SK-N-SH (cell line): ENCODE data around the gene SRSF3. TPM values are rescaled to one million over a fixed set of nuclear protein-coding genes. Genes with fewer than 3 reads are reported as not detected.

ENCODE experiments used
- CTCF ChIA-PET: fragments of 300-600, 350-600 bp; formaldehyde crosslinking; extraction: SDS; loops from one replicate; lab custom pipeline; 2021; lab: Yijun Ruan, JAX
- POLR2A ChIA-PET: fragments of 350-600 bp; sonication (Branson Sonifier 250); formaldehyde crosslinking; extraction: SDS; loops from one replicate; lab custom pipeline; 2020; ENCODE audit warnings: antibody characterized with exemption, inconsistent platforms; lab: Yijun Ruan, JAX
- DNase-seq: peaks from one replicate; pipeline ENCODE4 v3.0.0; 2012
- H2AFZ ChIP-seq: fragments of 200-600 bp; sonication (generic); 2 replicates; pipeline ENCODE4 v1.8.1; 2016; ENCODE audit warnings: antibody characterized with exemption, mild to moderate bottlenecking, low read depth
- H3F3A ChIP-seq: fragments of 200-600 bp; sonication (generic); replicated peaks from 2 replicates; pipeline ENCODE3; 2016; ENCODE audit warnings: antibody characterized with exemption, mild to moderate bottlenecking; ENCODE audit not compliant: insufficient read depth
- H3K27ac ChIP-seq, 2 experiments: fragments of 200-500 bp in 1 of 2; fragments of 200-600 bp in 1 of 2; sonication (Bioruptor generic) in 1 of 2; sonication (generic), shearing (Covaris generic) in 1 of 2; 2 replicates each; pipeline versions ENCODE4 v1.5.1 to v1.6.1; 2014 to 2016; ENCODE audit warnings: low read depth in 2 of 2, inconsistent platforms in 1 of 2, low read length in 1 of 2, mild to moderate bottlenecking in 1 of 2, mixed read lengths in 1 of 2
- H3K27me3 ChIP-seq: fragments of 200-600 bp; sonication (generic), shearing (Covaris generic); 2 replicates; pipeline ENCODE4 v1.6.1; 2016; ENCODE audit warnings: mixed run types; ENCODE audit not compliant: insufficient read depth
- H3K36me3 ChIP-seq, 2 experiments: fragments of 200-500 bp in 1 of 2; fragments of 200-600 bp in 1 of 2; sonication (Bioruptor generic) in 1 of 2; sonication (generic) in 1 of 2; replicated peaks in 1 of 2; 2 replicates each; pipeline versions ENCODE3 to v1.5.1; 2014 to 2016; ENCODE audit warnings: low read length in 1 of 2, mild to moderate bottlenecking in 1 of 2; ENCODE audit not compliant: insufficient read depth in 2 of 2, control insufficient read depth in 1 of 2
- H3K4me1 ChIP-seq, 2 experiments: fragments of 200-500 bp in 1 of 2; fragments of 200-600 bp in 1 of 2; sonication (Bioruptor generic) in 1 of 2; sonication (generic), shearing (Covaris generic) in 1 of 2; 2 replicates each; pipeline versions ENCODE4 v1.5.1 to v1.6.1; 2014 to 2016; ENCODE audit warnings: low read depth in 1 of 2, low read length in 1 of 2, mixed run types in 1 of 2; ENCODE audit not compliant: insufficient read depth in 2 of 2, control insufficient read depth in 1 of 2
- H3K4me2 ChIP-seq: fragments of 200-600 bp; sonication (generic), shearing (Covaris generic); 2 replicates; pipeline ENCODE4 v1.6.1; 2017; ENCODE audit warnings: mixed run types
- H3K4me3 ChIP-seq, 2 experiments: fragments of 200-500 bp in 1 of 2; fragments of 200-600 bp in 1 of 2; sonication (Bioruptor generic) in 1 of 2; sonication (generic), shearing (Covaris generic) in 1 of 2; 2 replicates each; pipeline versions ENCODE4 v1.5.1 to v1.8.1; 2014 to 2016; ENCODE audit warnings: low read depth in 2 of 2, inconsistent platforms in 1 of 2, low read length in 1 of 2, mild to moderate bottlenecking in 1 of 2, mixed read lengths in 1 of 2, moderate library complexity in 1 of 2
- H3K79me2 ChIP-seq: fragments of 200-600 bp; sonication (generic); 2 replicates; pipeline ENCODE4 v1.8.1; 2017; ENCODE audit warnings: mild to moderate bottlenecking; ENCODE audit not compliant: insufficient read depth
- H3K9ac ChIP-seq: fragments of 200-600 bp; sonication (generic); 2 replicates; pipeline ENCODE4 v1.6.1; 2017; ENCODE audit warnings: mixed run types
- H3K9me2 ChIP-seq: fragments of 200-600 bp; sonication (generic); 2 replicates; pipeline ENCODE4 v1.6.1; 2017; ENCODE audit warnings: mixed run types
- H3K9me3 ChIP-seq: fragments of 200-600 bp; sonication (generic); 2 replicates; pipeline ENCODE4 v1.6.1; 2017; ENCODE audit warnings: mixed run types, mild to moderate bottlenecking, moderate library complexity
- H4K20me1 ChIP-seq: fragments of 200-600 bp; sonication (generic); 2 replicates; pipeline ENCODE4 v1.6.1; 2017; ENCODE audit warnings: mild to moderate bottlenecking, mixed run types; ENCODE audit not compliant: insufficient read depth
- CHD2 ChIP-seq: fragments of 150-350 bp; IDR thresholded peaks from 2 replicates; pipeline ENCODE4 v1.6.1; 2018; ENCODE audit warnings: low read length; ENCODE audit not compliant: partially characterized antibody
- FOSL2 ChIP-seq: IDR thresholded peaks from 2 replicates; pipeline ENCODE4 v1.4.0; 2012; ENCODE audit warnings: low read depth, mild to moderate bottlenecking, moderate library complexity, borderline replicate concordance
- FOXM1 ChIP-seq: IDR thresholded peaks from 2 replicates; pipeline ENCODE4 v1.4.0; 2012; ENCODE audit warnings: low read depth, mild to moderate bottlenecking
- GABPA ChIP-seq: IDR thresholded peaks from 2 replicates; pipeline ENCODE4 v1.4.0; 2012; ENCODE audit warnings: low read depth, mild to moderate bottlenecking
- GATA2 ChIP-seq: sonication (generic); formaldehyde crosslinking; IDR thresholded peaks from 2 replicates; pipeline ENCODE4 v1.5.0; 2020; ENCODE audit warnings: mild to moderate bottlenecking, missing genetic modification reagents
- NFIC ChIP-seq: IDR thresholded peaks from 2 replicates; pipeline ENCODE4 v1.4.0; 2012; ENCODE audit warnings: borderline replicate concordance
- POLR2AphosphoS5 ChIP-seq: IDR thresholded peaks from 2 replicates; pipeline ENCODE4 v1.6.1; 2012; ENCODE audit warnings: low read depth, low read length
- RCOR1 ChIP-seq: fragments of 150-350 bp; IDR thresholded peaks from 2 replicates; pipeline ENCODE4 v1.6.1; 2017; ENCODE audit warnings: antibody characterized with exemption, low read length
- RFX5 ChIP-seq: IDR thresholded peaks from 2 replicates; pipeline ENCODE4 v1.6.1; 2012; ENCODE audit warnings: mild to moderate bottlenecking, improper control_type of control experiment, low read length
- RXRA ChIP-seq: IDR thresholded peaks from 2 replicates; pipeline ENCODE4 v1.4.0; 2012; ENCODE audit warnings: low read depth, mild to moderate bottlenecking, borderline replicate concordance
- SMC3 ChIP-seq: IDR thresholded peaks from 2 replicates; pipeline ENCODE4 v1.6.1; 2012; ENCODE audit warnings: low read depth, low read length, improper control_type of control experiment
- TAF1 ChIP-seq: IDR thresholded peaks from 2 replicates; pipeline ENCODE4 v1.6.1; 2012; ENCODE audit warnings: low read depth, mild to moderate bottlenecking, low read length, moderate library complexity, borderline replicate concordance
- TCF12 ChIP-seq: IDR thresholded peaks from 2 replicates; pipeline ENCODE4 v1.4.0; 2012
- YY1 ChIP-seq: IDR thresholded peaks from 2 replicates; pipeline ENCODE4 v1.4.0; 2012; ENCODE audit warnings: low read depth, mild to moderate bottlenecking
- WGBS: methylation state at CpG from one replicate; pipeline ENCODE4 v1.1.6; 2017; ENCODE audit warnings: low lambda C conversion rate; 5-methylcytosine and 5-hydroxymethylcytosine counted together
- polyA plus RNA-seq, 3 experiments: library from polyadenylated mRNA; depleted of rRNA; stranded (reverse); fragments of >200 nt; gene quantifications; 2 replicates each; pipeline ENCODE4 v1.2.3, GENCODE V29; 2012
- TF ChIP-seq, protein P1 (sequence below): fragments of 150-350 bp; IDR thresholded peaks from 2 replicates; pipeline ENCODE4 v1.6.1; 2017; ENCODE audit warnings: antibody characterized with exemption, low read length, low read depth, borderline replicate concordance
- TF ChIP-seq, protein P2 (sequence below): IDR thresholded peaks from 2 replicates; pipeline ENCODE4 v1.4.0; 2012; ENCODE audit warnings: low read depth, borderline replicate concordance
- TF ChIP-seq, protein P3 (sequence below): fragments of 150-350 bp; IDR thresholded peaks from 2 replicates; pipeline ENCODE4 v1.6.1; 2016; ENCODE audit warnings: mild to moderate bottlenecking, low read depth, low read length
- TF ChIP-seq, protein P4 (sequence below): IDR thresholded peaks from 2 replicates; pipeline ENCODE4; 2012
- TF ChIP-seq, protein P5 (sequence below): fragments of 200-600 bp; sonication (generic); IDR thresholded peaks from 2 replicates; pipeline ENCODE4 v1.6.1; 2017; ENCODE audit warnings: antibody characterized with exemption, mild to moderate bottlenecking, moderate library complexity
- TF ChIP-seq, protein P6 (sequence below): IDR thresholded peaks from 2 replicates; pipeline ENCODE4 v1.4.0; 2012; ENCODE audit warnings: low read depth

The SRSF3 gene
- polyA plus RNA-seq, 1 of the 3 experiments (the other 2 are of a cell fraction): 351 TPM

DNA sequence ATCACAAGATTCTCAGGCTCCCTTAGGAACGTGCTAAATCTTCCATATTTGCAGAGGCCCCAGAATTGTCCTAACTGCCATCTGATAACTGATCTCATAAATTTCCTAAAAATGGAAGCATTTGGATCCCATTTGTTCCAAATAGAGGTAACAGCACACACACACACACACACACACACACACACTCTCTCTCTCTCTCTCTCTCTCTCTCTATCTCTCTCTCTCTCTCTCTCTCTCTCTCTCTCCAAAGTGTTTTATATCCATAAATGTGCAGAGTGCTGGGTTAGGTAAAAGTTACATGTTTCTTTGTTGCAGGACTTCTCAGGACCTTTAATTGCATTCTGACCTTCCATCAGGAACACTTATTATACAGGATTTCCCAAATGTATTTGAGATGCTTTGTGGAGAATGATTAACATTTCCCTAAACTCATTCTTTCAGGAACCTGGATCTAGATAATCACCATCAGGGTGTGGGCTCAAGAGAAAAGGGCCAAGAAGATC lies 38.4 kb upstream of the SRSF3 start:
- H3K36me3 ChIP-seq: no peaks in the 10 kb centered on the region
- H3K79me2 ChIP-seq: no peaks in the 10 kb centered on the region
- H3K27me3 ChIP-seq: no peaks in the 10 kb centered on the region
- H3K4me3 ChIP-seq: no peak overlapping the region
- H3K4me2 ChIP-seq: no peak overlapping the region
- no peak overlapping the region for H3K9ac ChIP-seq
- CTCF ChIA-PET: no interaction called here
- no peak for DNase-seq
- H3K4me1 ChIP-seq: no peaks in the 10 kb centered on the region; a peak in 1 of 4 replicates
- H3F3A ChIP-seq: peaks cover 3% of the 10 kb centered on the region
- no peaks in the 10 kb centered on the region for H3K9me2 ChIP-seq
- H2AFZ ChIP-seq: no peak overlapping the region
- no peaks in the 10 kb centered on the region for H3K9me3 ChIP-seq
- TF ChIP-seq FOSL2: no peak
- TF ChIP-seq SMC3: no peak
- no peak for TF ChIP-seq RFX5
- no peak for TF ChIP-seq CHD2
- TF ChIP-seq GATA2: no peak
- TF ChIP-seq, protein P1, sequence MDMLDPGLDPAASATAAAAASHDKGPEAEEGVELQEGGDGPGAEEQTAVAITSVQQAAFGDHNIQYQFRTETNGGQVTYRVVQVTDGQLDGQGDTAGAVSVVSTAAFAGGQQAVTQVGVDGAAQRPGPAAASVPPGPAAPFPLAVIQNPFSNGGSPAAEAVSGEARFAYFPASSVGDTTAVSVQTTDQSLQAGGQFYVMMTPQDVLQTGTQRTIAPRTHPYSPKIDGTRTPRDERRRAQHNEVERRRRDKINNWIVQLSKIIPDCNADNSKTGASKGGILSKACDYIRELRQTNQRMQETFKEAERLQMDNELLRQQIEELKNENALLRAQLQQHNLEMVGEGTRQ: no peak
- TF ChIP-seq RCOR1: no peak
- POLR2A ChIA-PET: no interaction called here
- WGBS: 90% methylated on average over 1 of the region's 1 CpG
- H4K20me1 ChIP-seq: no peaks in the 10 kb centered on the region
- no peak overlapping the region for H3K27ac ChIP-seq

DNA sequence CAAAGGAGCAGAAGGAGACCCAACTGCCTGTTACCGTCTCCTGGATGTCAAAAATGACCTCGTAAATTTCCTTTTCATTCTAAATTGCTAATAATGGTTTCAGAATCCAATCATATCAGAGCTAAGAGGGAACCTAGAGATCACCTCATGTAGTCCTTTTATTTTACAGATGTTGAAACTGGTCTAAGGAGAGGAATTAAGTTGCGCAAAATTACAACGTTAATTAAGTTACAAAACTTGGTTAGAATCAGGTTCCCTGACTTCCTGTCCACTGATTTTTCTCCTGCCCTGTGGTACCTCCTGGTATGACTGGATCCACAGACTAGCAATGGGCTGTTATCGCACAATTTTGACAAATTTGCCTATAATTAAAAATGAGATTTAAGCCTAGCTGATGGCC lies 37.9 kb upstream of the SRSF3 start:
- H3K79me2 ChIP-seq: no peaks in the 10 kb centered on the region
- H3F3A ChIP-seq: peaks cover 3% of the 10 kb centered on the region
- no peaks in the 10 kb centered on the region for H3K9me2 ChIP-seq
- ChIA-PET POLR2A (no interaction called here), CTCF (no interaction called here)
- no peaks in the 10 kb centered on the region; a peak in 1 of 4 replicates for H3K4me1 ChIP-seq
- H3K4me2 ChIP-seq: no peak overlapping the region
- H3K9me3 ChIP-seq: no peaks in the 10 kb centered on the region
- no peaks in the 10 kb centered on the region for H3K36me3 ChIP-seq
- H3K27ac ChIP-seq: no peak overlapping the region
- no peaks in the 10 kb centered on the region for H3K27me3 ChIP-seq
- H2AFZ ChIP-seq: no peak overlapping the region
- DNase-seq: no peak
- H3K9ac ChIP-seq: no peak overlapping the region
- 89% methylated on average over 5 of the region's 5 CpGs for WGBS
- no peaks in the 10 kb centered on the region for H4K20me1 ChIP-seq
- no peak overlapping the region for H3K4me3 ChIP-seq
- no peak for TF ChIP-seq FOSL2
- no peak for TF ChIP-seq POLR2AphosphoS5
- TF ChIP-seq, protein P2, sequence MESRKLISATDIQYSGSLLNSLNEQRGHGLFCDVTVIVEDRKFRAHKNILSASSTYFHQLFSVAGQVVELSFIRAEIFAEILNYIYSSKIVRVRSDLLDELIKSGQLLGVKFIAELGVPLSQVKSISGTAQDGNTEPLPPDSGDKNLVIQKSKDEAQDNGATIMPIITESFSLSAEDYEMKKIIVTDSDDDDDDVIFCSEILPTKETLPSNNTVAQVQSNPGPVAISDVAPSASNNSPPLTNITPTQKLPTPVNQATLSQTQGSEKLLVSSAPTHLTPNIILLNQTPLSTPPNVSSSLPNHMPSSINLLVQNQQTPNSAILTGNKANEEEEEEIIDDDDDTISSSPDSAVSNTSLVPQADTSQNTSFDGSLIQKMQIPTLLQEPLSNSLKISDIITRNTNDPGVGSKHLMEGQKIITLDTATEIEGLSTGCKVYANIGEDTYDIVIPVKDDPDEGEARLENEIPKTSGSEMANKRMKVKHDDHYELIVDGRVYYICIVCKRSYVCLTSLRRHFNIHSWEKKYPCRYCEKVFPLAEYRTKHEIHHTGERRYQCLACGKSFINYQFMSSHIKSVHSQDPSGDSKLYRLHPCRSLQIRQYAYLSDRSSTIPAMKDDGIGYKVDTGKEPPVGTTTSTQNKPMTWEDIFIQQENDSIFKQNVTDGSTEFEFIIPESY: no peak
- TF ChIP-seq TAF1: no peak
- TF ChIP-seq, protein P3, sequence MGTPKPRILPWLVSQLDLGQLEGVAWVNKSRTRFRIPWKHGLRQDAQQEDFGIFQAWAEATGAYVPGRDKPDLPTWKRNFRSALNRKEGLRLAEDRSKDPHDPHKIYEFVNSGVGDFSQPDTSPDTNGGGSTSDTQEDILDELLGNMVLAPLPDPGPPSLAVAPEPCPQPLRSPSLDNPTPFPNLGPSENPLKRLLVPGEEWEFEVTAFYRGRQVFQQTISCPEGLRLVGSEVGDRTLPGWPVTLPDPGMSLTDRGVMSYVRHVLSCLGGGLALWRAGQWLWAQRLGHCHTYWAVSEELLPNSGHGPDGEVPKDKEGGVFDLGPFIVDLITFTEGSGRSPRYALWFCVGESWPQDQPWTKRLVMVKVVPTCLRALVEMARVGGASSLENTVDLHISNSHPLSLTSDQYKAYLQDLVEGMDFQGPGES: no peak
- no peak for TF ChIP-seq FOXM1
- no peak for TF ChIP-seq CHD2
- no peak for TF ChIP-seq GABPA
- TF ChIP-seq, protein P4, sequence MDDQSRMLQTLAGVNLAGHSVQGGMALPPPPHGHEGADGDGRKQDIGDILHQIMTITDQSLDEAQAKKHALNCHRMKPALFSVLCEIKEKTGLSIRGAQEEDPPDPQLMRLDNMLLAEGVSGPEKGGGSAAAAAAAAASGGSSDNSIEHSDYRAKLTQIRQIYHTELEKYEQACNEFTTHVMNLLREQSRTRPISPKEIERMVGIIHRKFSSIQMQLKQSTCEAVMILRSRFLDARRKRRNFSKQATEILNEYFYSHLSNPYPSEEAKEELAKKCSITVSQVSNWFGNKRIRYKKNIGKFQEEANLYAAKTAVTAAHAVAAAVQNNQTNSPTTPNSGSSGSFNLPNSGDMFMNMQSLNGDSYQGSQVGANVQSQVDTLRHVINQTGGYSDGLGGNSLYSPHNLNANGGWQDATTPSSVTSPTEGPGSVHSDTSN: no peak
- TF ChIP-seq NFIC: no peak
- TF ChIP-seq RXRA: no peak
- TF ChIP-seq, protein P5, sequence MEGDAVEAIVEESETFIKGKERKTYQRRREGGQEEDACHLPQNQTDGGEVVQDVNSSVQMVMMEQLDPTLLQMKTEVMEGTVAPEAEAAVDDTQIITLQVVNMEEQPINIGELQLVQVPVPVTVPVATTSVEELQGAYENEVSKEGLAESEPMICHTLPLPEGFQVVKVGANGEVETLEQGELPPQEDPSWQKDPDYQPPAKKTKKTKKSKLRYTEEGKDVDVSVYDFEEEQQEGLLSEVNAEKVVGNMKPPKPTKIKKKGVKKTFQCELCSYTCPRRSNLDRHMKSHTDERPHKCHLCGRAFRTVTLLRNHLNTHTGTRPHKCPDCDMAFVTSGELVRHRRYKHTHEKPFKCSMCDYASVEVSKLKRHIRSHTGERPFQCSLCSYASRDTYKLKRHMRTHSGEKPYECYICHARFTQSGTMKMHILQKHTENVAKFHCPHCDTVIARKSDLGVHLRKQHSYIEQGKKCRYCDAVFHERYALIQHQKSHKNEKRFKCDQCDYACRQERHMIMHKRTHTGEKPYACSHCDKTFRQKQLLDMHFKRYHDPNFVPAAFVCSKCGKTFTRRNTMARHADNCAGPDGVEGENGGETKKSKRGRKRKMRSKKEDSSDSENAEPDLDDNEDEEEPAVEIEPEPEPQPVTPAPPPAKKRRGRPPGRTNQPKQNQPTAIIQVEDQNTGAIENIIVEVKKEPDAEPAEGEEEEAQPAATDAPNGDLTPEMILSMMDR: no peak
- TF ChIP-seq, protein P6, sequence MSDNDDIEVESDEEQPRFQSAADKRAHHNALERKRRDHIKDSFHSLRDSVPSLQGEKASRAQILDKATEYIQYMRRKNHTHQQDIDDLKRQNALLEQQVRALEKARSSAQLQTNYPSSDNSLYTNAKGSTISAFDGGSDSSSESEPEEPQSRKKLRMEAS: no peak
- no peak for TF ChIP-seq YY1
- TF ChIP-seq TCF12: no peak
- TF ChIP-seq, protein P1: no peak
